Measurements from ENCODE around the gene PCDH10.

- TF ChIP-seq POLR2AphosphoS5 (IDR thresholded peaks at IDR 0.05; ENCODE audit: low read depth) (no peak), GABPA (IDR thresholded peaks at IDR 0.05; ENCODE audit: low read depth) (no peak)
- TF ChIP-seq, protein P1, sequence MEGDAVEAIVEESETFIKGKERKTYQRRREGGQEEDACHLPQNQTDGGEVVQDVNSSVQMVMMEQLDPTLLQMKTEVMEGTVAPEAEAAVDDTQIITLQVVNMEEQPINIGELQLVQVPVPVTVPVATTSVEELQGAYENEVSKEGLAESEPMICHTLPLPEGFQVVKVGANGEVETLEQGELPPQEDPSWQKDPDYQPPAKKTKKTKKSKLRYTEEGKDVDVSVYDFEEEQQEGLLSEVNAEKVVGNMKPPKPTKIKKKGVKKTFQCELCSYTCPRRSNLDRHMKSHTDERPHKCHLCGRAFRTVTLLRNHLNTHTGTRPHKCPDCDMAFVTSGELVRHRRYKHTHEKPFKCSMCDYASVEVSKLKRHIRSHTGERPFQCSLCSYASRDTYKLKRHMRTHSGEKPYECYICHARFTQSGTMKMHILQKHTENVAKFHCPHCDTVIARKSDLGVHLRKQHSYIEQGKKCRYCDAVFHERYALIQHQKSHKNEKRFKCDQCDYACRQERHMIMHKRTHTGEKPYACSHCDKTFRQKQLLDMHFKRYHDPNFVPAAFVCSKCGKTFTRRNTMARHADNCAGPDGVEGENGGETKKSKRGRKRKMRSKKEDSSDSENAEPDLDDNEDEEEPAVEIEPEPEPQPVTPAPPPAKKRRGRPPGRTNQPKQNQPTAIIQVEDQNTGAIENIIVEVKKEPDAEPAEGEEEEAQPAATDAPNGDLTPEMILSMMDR (IDR thresholded peaks at IDR 0.05; ENCODE audit: insufficient read depth, low read length): no peak
- TF ChIP-seq, protein P2, sequence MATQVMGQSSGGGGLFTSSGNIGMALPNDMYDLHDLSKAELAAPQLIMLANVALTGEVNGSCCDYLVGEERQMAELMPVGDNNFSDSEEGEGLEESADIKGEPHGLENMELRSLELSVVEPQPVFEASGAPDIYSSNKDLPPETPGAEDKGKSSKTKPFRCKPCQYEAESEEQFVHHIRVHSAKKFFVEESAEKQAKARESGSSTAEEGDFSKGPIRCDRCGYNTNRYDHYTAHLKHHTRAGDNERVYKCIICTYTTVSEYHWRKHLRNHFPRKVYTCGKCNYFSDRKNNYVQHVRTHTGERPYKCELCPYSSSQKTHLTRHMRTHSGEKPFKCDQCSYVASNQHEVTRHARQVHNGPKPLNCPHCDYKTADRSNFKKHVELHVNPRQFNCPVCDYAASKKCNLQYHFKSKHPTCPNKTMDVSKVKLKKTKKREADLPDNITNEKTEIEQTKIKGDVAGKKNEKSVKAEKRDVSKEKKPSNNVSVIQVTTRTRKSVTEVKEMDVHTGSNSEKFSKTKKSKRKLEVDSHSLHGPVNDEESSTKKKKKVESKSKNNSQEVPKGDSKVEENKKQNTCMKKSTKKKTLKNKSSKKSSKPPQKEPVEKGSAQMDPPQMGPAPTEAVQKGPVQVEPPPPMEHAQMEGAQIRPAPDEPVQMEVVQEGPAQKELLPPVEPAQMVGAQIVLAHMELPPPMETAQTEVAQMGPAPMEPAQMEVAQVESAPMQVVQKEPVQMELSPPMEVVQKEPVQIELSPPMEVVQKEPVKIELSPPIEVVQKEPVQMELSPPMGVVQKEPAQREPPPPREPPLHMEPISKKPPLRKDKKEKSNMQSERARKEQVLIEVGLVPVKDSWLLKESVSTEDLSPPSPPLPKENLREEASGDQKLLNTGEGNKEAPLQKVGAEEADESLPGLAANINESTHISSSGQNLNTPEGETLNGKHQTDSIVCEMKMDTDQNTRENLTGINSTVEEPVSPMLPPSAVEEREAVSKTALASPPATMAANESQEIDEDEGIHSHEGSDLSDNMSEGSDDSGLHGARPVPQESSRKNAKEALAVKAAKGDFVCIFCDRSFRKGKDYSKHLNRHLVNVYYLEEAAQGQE (IDR thresholded peaks at IDR 0.05; ENCODE audit: insufficient replicate concordance, low read depth): no peak
Observed at GRCh38 chr4:133156556-133156955, 7.5 kb downstream of the PCDH10 start.
